ENCODE results near the gene IFRD1. TPM values are rescaled to one million over a fixed set of nuclear protein-coding genes. Genes with fewer than 3 reads are reported as not detected.

IFRD1 gene
- total RNA-seq, 1 donor from 2014 or later = 35.1 TPM

DNA sequence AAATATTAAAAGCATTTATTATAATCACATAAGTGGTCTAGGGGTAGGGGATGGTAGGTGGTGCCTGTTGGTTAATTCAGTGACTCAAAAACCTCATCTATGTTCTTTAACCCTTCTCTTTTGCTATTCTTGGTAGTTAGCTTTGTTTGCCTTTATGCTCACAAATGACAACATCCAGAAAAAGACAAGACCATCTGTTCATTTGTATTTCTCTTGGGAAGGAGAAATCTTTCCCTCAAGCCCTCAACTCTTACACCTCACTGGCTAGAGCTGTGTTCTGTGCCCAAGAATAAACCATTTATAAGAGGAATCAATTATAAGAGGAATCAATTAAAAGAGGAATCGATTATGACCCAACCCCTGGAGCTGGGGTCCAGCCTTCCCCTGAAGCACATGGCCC lies 10.8 kb upstream of the IFRD1 start:
- intact Hi-C loops (cut with micrococcal nuclease) = no loop called here

DNA sequence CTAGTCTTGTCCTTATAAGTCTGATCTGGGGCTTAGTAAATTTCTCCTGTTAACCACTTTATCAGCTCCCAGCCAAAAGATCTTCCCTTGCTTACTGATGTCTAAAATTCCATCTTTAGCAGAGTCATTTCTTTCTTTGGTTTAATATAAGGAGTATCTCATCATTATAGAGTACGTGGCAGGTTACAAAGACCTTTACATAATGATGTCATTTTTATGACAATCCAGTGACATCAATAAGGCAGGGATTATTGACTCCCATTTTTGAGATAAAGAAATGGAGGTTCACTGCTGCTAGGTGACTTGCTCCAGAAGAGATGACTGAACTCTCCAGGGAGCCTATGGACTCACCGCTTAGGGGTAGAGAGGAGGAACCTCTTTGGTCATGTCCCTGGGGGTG lies 8.1 kb upstream of the IFRD1 start:
- intact Hi-C loops (cut with micrococcal nuclease) = no loop called here

DNA sequence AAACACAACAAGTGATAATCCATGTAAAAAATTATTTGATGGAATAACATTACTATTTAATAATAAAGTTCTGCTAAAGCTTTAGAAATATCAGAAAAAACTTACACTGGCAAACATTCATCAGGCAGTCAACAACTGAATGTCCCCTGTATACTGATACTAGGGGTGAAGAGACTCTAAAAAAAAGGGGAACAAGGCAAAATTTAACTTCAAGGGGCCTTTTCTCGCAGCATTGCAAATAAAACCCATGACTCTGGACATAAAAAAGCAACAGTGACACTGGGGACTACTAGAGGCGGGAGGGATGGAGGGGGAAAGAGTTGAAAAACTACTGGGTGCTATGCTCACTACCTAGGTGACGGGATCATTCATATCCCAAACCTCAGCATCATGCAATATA lies 5.8 kb upstream of the IFRD1 start:
- intact Hi-C loops (cut with micrococcal nuclease) = no loop called here

DNA sequence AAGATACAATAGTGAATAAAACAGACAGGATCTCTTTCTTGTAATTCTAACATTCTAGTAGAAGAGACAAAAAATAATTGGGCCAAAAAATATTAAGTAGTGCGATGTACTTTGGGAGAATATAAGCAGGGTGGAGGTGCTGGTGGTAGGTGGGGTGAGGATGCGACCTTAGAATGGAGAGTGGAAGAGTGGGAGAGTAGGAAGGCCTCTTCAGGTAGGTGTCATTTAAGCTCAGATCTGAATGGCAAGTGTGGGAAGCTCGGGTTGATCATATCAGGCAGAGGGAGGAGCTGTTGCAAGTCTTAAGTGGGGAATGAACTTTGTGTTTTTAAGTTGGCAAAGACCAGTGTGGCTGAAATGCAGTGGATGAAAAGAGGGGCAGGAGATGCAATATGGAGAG lies 3.8 kb upstream of the IFRD1 start:
- intact Hi-C loops (cut with micrococcal nuclease) = no loop called here

DNA sequence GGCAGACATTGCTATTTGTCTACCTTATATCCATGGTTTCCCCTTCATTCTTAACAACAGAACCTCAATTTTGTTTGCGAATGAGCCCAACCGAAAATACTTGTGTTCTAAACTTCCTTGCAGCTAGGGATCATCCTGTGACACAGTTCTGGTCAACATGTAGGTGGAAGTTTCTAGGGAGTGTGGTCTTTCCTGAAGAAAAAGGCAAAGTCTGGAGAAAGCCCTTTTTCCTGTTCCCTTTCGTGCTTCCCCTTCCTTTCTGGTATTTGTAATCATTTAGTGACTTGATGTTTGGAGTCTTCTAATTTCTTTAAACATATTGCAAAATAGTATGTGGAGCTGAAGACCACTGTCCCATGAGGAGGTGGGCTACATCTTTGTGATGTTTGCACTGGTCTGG lies 2.9 kb upstream of the IFRD1 start:
- intact Hi-C loops (cut with micrococcal nuclease) = no loop called here

DNA sequence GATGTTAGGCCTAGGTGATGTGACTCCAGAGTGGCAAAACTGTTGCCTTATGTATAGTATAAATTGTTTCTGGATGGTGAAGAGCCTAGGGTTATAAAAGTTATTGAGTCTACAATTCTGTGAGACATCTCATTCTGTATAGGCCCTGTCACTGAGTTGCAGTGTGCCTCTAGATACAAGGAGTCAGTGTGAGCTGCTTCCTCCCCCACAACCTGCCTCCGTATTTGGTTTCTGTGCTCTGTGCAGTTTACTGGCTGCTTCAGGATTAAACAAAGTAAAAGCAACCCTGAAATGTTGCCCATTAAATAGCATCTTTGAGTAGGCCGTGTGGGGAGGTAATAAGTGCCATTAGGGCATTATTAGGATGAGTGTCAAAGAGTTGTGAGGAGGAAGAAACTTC lies 1.9 kb upstream of the IFRD1 start:
- intact Hi-C loops (cut with micrococcal nuclease) = no loop called here

DNA sequence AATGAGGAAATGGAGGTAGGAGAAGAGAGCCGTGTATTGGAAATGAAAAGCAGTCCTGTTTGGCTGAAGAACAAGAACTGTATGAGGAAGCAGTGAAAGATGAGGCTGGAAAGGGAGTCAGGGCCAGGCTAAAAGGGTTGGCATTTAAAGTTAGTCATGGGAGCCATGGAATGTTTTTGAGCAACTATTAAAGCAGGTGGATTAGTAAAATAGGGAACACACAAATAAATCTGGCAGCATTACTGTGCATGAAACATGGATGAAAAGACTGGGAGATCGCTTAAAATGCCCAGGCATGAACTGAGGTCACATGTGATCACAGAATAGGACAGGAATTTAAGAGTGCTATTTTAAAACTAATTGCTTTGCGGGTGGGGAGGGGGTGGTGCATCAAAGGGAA lies 1.4 kb upstream of the IFRD1 start:
- intact Hi-C loops (cut with micrococcal nuclease) = no loop called here

DNA sequence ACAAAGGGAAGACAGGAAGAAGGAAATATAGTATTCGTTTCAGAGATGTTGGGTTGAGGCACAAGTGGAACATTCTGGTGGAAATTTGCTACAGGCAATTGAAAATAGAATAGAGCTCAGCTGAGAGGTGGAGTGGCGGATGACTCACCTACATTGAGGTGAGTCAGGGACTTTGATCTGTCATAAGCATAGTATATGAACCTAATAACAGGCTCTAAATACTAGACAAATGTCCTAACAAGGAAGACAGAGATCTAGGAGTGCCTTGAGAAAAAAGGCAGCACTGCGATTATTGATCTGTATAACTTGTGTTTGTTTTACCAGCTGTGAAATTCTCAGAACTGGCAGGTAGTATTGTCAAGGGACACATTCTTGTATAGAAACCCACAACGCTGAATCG lies 907 bp upstream of the IFRD1 start:
- intact Hi-C loops (cut with micrococcal nuclease) = no loop called here

DNA sequence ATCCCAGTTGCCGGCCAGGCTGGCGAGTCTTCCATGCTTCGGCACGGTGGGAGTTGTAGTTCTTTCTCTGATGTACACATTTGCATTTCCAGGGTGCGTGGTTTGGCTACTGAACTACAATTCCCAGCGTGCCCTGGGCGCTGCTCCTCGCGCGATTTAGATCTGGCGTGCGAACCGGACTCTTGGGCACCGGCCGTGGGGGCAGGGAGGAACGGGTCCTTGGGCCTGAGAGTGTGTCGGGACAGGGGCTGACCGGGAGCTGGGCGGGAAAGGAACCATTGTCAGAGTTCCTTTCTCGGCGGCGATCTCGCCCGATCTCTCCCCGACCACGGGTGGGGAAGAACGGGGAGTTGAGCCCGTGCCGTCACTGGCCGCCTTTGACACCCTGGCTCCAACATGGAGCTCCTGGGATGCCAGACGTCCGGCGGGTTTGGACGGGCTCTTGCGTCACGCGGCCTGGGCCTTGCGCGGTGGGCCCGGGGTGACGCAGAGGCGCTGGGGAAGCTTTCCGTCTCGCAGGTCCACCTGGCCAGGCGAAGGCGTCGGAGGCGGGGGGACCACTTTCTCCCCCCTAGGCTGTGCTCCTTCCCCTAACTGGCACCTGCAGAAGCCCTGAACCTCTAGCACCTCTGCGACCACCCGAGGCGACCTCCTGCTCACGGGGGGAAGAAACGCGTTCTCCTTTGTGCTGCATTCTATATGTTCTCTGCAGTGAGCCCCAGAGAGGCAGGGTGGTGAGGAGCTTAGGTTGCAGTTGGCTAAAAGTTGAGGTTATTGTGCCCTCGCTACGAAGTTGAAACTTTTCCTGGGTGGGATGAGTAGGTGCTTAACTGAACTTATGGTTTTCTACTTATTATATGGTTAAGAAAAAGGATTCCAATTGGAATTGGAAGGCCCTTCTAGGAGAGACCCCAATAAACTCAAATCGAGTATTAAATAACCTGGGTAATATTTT lies 824 bp downstream of the IFRD1 start:
- intact Hi-C loops (cut with micrococcal nuclease) = loop anchor here (1.0 to 10.0 kb wide), 8 partner anchors 29 to 1368 kb away; partner anchors contain the start of genes DOCK4, SMIM30, TMEM168 and ZNF277

DNA sequence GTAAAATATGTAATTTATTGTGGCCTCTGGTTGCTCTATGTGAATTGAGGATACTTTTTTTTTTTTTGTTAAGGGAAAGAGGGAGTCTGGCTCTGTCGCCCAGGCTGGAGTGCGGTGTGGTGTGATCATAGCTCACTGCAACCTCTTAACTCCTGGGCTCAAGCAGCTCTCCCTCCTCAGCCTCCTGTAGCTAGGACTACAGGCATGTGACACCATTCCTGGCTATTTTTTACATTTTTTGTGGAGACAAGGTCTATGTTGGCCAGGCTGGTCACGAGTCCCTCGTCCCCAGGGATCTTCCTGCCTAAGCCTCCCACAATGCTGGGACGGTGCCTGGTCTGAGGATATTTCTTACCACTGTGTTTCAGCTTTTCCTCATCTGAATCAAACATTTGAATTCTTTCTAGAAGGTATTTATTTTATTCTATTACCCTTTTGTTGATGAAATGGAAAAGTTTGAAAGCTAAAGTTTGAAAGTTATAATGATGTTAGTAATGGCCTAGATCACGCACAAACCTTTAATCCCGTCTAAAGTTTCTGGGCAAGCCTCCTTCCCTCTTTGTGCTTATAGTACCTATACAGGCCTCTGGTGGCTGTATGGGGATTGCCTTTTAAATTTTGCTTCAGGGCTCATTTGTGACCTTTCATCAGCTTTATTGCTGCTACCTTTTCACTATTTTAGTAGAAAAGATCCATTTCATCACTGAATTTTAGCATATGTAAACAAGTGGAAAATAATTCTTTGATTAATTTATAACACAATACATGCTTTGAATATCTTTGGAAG lies 2.0 kb downstream of the IFRD1 start:
- intact Hi-C loops (cut with micrococcal nuclease) = loop anchor here (10.0 kb wide), 1 partner anchor 443 kb away; no protein-coding TSS in a partner anchor

DNA sequence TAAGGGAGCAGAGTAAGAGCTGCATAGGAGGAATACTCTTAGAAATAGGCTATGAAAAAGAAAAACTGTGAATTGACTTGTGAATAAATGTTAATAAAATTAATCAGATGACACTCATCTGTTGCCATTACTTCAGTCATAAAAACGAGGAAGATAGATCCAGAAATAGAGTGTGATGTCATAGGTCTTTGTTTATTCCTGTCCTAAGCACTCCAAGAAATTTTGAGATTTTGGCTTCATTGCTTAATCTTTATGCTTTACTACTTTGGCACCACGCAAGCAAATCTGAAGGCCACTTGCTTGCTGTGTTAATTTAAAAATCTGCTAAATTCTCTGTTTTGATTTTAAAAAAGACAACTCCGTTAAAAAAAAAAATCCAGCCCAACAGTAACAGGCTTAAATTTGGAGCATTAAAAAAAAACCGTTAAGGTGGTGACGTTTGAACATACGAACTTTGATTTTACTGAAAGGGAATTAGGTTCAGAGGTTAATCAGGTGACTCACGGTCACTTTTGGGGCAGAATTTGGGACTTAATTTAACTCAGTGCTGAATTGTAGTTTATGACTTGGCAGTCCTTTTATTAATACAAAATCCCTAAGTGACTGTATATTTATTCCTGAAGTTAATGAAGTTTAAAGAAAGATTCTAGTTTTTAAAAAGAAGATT lies 3.4 kb downstream of the IFRD1 start:
- intact Hi-C loops (cut with micrococcal nuclease) = loop anchor here (10.0 kb wide), 1 partner anchor 441 kb away; no protein-coding TSS in a partner anchor

DNA sequence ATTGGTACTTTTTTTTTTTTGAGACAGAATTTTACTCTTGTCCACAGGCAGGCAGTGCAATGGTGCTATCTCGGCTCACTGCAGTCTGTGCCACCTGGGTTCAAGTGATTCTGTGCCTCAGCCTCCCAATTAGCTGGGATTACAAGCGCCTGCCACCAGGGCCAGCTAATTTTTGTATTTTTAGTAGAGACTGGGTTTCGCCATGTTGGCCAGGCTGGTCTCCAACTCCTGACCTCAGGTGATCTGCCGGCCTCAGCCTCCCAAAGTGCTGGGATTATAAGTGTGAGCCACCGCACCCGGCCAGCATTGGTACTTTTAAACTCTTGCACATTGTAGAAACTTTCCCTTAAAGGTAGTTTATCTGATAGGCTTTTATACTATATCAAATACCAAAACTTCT lies 3.9 kb downstream of the IFRD1 start:
- intact Hi-C loops (cut with micrococcal nuclease) = loop anchor here (10.0 kb wide), 1 partner anchor 441 kb away; no protein-coding TSS in a partner anchor

DNA sequence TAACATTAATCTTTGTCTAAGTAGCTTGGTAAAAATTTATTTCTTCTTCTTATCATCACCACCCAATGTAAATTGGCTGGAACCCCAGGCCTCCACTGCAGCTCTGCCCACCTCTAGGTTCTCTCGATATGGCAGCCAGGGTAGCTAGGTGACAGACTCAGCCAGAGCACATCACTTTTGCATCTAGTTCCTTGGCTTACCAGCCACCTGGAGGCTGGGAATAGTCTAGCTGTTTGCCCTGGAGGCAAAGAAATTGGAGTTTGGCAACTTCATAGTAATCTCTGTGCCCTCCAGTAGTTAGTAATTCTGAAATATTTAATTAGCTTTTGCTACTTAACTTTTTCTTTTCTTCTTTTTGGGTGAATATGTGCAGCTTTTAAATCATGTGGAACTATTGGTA lies 9.4 kb downstream of the IFRD1 start:
- intact Hi-C loops (cut with micrococcal nuclease) = loop anchor here (10.0 kb wide), 1 partner anchor 435 kb away; no protein-coding TSS in a partner anchor

DNA sequence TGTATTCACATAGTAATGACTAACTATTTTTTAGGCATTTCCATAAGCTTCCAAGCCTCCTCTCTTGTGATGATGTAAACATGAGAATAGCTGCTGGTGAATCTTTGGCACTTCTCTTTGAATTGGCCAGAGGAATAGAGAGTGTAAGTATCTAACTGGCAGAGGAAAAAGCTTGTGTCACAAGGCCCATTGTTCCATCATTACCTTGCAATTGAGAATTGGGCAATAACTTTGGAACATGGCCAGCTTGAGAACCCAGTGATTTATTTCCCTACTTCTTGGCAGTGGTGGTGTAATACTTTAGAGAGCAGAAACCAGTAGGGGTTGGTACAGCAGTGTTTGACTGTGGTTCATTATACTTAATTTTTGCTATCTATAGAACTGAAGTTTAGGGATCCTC lies 12.0 kb downstream of the IFRD1 start:
- intact Hi-C loops (cut with micrococcal nuclease) = no loop called here

DNA sequence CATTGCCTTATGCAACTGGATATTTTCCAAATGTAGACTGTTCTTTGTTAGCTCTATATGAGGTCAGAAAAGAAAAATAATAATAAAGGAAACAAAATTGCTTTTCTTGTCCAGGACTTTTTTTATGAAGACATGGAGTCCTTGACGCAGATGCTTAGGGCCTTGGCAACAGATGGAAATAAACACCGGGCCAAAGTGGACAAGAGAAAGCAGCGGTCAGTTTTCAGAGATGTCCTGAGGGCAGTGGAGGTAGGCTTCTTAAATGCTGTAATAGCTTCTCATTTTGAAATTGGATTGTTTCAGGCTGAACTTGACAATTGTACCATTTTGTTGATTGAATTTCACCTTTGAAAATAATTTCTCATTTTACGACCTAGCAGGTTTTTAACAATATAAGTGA lies 17.6 kb downstream of the IFRD1 start:
- intact Hi-C loops (cut with micrococcal nuclease) = no loop called here

DNA sequence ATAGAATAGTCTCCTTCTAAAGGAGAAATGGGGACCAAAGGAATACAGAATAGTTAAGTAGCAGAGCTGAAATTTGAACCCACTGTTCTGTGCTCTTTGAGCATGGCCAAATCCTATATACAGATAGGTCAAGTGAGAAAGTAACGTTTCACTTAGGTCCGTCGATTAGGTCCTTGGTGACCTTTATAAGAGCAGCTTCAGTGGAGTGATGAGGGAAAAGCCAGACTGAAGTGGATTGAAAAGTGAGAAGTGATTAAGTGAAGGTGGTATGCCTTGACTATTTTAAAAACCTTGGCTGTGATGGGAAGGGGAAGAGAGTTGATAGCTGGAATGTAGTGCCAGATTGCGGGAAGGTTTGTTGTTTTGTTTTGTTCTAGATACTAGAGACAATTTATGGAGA lies 19.9 kb downstream of the IFRD1 start:
- intact Hi-C loops (cut with micrococcal nuclease) = no loop called here

DNA sequence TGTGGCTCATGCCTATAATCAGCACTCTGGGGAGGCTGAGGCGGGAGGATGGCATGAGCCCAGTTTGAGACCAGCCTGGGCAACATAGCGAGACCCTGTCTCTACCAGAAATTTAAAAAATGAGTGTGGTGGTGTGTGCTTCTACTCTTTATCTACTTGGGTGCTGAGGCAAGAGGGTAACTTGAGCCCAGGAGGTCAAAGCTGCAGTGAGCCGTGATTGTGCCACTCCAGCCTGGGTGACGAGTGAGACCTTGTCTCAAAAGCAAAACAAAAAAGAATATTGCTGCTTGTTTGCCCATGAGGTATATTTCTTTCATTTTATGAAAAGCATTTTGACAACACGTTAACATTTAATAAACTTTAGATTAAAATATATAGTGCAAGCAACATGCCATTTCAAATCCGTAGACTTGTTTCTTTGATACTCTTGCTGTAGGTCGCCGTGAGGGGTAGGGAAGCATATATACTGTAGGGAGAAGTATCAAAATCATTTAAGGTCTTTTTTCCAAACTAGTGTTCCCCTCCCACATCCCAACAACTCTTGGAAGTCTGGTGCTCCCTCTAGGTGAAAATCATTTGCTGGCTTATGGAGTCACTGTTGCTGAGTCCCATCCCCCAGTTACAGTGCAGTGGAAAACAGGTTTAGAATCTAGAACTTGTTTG lies 26.3 kb downstream of the IFRD1 start:
- intact Hi-C loops (cut with micrococcal nuclease) = no loop called here

DNA sequence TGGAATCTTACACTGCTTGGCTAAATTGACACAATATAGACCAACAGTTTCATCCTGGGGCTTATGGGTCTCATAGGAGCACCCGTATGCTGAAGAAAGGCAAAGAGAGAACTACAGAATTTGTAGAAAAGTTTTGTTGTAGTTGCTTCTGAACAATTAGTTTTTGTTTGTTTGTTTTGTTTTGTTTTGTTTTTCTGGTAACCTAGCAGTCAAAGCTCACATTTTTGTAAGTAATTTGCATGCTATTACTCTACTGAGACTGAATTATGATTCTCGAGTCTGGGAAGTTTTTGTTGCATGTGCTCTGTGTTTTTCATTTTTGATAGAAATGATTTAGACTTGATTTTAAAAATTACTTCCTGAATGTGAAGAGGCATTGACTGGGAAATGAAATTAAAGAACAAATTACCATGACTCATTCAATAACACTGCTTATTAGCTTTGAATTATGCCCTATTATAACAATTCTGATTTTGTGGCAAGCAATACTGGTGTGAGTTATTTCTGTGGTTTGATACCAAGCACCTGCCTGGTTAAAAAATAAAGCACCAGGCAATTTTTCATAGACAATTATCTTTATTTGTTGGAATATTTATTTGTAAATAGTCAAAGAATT lies 31.0 kb downstream of the IFRD1 start:
- intact Hi-C loops (cut with micrococcal nuclease) = no loop called here

DNA sequence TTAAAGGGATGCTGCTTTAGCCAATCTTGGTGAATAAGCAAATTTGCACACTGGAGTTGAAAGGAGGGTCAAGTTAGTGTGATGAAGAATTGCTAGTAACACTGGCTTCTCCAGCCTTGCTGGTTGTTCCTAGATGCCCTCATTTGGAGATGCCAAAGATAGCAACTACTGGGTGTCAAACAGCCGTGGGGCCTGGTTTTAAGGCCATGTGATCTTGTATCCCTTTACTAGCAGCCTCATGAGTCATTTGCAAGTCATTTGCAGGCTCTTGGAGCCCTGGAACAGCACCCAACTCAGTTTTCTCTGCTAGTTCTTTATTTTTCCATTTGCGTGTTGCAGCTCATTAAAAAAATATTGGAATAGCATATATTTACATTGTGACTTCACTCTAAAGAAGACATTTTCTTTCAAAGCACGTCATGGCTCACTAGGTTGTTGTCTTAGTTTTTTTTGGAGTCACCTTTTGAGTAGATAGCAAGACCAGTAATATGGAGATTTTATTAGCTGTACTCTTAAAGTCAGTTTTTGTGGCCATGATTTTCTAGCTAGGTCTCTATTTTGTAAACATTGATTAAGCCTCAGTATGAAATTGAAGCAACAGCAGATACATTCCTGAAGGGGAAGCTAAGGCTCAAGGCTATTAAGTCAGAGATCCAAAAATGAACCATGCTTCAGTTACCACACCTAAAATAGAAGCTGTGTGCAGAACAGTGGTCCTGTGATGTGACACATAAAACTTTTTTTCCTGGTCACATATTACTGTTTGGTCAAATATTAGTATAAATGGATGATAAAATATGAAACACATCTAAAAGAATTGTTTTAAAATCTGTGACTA lies 31.8 kb downstream of the IFRD1 start:
- intact Hi-C loops (cut with micrococcal nuclease) = loop anchor here (1.0 kb wide), 1 partner anchor 416 kb away; no protein-coding TSS in a partner anchor
